ENCODE data around the gene TMEM258. TPM values are rescaled to one million over a fixed set of nuclear protein-coding genes. Genes with fewer than 3 reads are reported as not detected.

TMEM258 gene
- total and polyA plus RNA-seq, 9 of the 15 experiments (the other 6 are each of a cell fraction or from before 2014, with no cell fraction given) = 97.2 to 856 (median 231) TPM

DNA sequence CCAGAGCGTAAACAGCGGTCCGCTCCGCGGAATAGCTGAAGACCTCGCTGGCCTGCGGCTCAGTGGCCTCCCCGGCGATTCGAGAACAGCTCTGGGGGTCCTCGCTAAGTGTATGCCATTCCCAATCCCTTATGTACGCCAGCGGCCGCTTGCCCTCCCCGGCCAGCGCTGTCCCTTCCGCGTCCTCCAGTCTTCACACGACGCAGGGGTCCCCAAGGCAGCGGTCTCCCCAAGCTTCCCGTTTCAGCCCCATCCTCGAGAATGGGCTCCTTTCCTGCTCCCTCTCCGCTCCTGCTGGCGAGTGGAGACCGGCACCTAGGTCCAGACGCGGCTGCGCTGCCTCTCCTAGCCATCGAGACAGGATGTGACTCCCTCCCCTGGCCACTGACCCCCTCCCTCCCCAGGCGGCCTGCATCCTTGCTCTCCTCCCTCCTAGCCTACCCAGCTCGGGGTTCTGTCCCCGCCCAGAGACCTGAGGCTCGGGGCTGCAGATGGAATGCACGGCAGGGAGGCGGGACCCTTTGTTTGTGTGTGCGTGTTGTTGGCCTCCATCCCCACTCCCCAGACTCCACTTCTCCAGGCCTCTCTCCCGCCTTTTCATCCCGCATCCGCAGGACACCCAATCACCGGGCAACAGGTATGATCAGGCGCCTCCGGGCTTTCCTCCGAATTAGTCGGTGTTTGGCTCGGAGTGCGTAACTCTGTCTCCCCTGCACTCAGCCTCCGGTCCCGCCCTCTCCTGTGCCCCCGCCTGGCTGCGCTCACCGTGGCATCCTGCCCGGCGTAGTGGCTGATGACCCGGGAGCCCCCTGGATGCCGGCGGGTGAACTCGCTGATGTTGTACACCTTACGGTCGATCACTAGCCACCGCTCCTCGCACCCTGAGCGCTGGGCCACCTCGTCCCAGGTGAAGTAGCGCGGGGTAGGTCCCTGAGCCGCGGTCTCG, 23.7 kb upstream of the TMEM258 start (continued):
- TF ChIP-seq, protein P1, sequence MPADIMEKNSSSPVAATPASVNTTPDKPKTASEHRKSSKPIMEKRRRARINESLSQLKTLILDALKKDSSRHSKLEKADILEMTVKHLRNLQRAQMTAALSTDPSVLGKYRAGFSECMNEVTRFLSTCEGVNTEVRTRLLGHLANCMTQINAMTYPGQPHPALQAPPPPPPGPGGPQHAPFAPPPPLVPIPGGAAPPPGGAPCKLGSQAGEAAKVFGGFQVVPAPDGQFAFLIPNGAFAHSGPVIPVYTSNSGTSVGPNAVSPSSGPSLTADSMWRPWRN (IDR thresholded peaks at IDR 0.05; ENCODE audit: low read depth) = no peak
- TF ChIP-seq, protein P2, sequence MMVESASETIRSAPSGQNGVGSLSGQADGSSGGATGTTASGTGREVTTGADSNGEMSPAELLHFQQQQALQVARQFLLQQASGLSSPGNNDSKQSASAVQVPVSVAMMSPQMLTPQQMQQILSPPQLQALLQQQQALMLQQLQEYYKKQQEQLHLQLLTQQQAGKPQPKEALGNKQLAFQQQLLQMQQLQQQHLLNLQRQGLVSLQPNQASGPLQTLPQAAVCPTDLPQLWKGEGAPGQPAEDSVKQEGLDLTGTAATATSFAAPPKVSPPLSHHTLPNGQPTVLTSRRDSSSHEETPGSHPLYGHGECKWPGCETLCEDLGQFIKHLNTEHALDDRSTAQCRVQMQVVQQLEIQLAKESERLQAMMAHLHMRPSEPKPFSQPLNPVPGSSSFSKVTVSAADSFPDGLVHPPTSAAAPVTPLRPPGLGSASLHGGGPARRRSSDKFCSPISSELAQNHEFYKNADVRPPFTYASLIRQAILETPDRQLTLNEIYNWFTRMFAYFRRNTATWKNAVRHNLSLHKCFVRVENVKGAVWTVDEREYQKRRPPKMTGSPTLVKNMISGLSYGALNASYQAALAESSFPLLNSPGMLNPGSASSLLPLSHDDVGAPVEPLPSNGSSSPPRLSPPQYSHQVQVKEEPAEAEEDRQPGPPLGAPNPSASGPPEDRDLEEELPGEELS (CRISPR knock-in tag; IDR thresholded peaks at IDR 0.05; ENCODE audit: borderline replicate concordance) = peak; percentile 72; the same call in 1 of the 2 replicates
- TF ChIP-seq RBFOX2 (IDR thresholded peaks at IDR 0.05; ENCODE audit: low read depth, low read length) (peak; percentile 57; the same call in 1 of the 2 replicates), RFX1 (IDR thresholded peaks at IDR 0.05) (no peak), ZNF212 (CRISPR knock-in tag; IDR thresholded peaks at IDR 0.05) (no peak)
- TF ChIP-seq, protein P3, sequence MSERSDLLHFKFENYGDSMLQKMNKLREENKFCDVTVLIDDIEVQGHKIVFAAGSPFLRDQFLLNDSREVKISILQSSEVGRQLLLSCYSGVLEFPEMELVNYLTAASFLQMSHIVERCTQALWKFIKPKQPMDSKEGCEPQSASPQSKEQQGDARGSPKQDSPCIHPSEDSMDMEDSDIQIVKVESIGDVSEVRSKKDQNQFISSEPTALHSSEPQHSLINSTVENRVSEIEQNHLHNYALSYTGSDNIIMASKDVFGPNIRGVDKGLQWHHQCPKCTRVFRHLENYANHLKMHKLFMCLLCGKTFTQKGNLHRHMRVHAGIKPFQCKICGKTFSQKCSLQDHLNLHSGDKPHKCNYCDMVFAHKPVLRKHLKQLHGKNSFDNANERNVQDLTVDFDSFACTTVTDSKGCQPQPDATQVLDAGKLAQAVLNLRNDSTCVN (CRISPR knock-in tag; IDR thresholded peaks at IDR 0.05) = no peak
- TF ChIP-seq, protein P4, sequence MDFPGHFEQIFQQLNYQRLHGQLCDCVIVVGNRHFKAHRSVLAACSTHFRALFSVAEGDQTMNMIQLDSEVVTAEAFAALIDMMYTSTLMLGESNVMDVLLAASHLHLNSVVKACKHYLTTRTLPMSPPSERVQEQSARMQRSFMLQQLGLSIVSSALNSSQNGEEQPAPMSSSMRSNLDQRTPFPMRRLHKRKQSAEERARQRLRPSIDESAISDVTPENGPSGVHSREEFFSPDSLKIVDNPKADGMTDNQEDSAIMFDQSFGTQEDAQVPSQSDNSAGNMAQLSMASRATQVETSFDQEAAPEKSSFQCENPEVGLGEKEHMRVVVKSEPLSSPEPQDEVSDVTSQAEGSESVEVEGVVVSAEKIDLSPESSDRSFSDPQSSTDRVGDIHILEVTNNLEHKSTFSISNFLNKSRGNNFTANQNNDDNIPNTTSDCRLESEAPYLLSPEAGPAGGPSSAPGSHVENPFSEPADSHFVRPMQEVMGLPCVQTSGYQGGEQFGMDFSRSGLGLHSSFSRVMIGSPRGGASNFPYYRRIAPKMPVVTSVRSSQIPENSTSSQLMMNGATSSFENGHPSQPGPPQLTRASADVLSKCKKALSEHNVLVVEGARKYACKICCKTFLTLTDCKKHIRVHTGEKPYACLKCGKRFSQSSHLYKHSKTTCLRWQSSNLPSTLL (IDR thresholded peaks at IDR 0.05) = no peak
- TF ChIP-seq, protein P5, sequence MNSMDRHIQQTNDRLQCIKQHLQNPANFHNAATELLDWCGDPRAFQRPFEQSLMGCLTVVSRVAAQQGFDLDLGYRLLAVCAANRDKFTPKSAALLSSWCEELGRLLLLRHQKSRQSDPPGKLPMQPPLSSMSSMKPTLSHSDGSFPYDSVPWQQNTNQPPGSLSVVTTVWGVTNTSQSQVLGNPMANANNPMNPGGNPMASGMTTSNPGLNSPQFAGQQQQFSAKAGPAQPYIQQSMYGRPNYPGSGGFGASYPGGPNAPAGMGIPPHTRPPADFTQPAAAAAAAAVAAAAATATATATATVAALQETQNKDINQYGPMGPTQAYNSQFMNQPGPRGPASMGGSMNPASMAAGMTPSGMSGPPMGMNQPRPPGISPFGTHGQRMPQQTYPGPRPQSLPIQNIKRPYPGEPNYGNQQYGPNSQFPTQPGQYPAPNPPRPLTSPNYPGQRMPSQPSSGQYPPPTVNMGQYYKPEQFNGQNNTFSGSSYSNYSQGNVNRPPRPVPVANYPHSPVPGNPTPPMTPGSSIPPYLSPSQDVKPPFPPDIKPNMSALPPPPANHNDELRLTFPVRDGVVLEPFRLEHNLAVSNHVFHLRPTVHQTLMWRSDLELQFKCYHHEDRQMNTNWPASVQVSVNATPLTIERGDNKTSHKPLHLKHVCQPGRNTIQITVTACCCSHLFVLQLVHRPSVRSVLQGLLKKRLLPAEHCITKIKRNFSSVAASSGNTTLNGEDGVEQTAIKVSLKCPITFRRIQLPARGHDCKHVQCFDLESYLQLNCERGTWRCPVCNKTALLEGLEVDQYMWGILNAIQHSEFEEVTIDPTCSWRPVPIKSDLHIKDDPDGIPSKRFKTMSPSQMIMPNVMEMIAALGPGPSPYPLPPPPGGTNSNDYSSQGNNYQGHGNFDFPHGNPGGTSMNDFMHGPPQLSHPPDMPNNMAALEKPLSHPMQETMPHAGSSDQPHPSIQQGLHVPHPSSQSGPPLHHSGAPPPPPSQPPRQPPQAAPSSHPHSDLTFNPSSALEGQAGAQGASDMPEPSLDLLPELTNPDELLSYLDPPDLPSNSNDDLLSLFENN (IDR thresholded peaks at IDR 0.05; ENCODE audit: low read depth in 2 of 2, low read length in 2 of 2) = 0 out of 4 replicates have a peak, but pooled peaks of 1 of the 2 experiments have one; percentile 23
- TF ChIP-seq, protein P6, sequence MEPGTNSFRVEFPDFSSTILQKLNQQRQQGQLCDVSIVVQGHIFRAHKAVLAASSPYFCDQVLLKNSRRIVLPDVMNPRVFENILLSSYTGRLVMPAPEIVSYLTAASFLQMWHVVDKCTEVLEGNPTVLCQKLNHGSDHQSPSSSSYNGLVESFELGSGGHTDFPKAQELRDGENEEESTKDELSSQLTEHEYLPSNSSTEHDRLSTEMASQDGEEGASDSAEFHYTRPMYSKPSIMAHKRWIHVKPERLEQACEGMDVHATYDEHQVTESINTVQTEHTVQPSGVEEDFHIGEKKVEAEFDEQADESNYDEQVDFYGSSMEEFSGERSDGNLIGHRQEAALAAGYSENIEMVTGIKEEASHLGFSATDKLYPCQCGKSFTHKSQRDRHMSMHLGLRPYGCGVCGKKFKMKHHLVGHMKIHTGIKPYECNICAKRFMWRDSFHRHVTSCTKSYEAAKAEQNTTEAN (CRISPR knock-in tag; IDR thresholded peaks at IDR 0.05) = peak; percentile 67; the same call in 1 of the 2 replicates
- TF ChIP-seq, protein P7, sequence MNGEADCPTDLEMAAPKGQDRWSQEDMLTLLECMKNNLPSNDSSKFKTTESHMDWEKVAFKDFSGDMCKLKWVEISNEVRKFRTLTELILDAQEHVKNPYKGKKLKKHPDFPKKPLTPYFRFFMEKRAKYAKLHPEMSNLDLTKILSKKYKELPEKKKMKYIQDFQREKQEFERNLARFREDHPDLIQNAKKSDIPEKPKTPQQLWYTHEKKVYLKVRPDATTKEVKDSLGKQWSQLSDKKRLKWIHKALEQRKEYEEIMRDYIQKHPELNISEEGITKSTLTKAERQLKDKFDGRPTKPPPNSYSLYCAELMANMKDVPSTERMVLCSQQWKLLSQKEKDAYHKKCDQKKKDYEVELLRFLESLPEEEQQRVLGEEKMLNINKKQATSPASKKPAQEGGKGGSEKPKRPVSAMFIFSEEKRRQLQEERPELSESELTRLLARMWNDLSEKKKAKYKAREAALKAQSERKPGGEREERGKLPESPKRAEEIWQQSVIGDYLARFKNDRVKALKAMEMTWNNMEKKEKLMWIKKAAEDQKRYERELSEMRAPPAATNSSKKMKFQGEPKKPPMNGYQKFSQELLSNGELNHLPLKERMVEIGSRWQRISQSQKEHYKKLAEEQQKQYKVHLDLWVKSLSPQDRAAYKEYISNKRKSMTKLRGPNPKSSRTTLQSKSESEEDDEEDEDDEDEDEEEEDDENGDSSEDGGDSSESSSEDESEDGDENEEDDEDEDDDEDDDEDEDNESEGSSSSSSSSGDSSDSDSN (IDR thresholded peaks at IDR 0.05; ENCODE audit: borderline replicate concordance in 1 of 2, low read depth in 2 of 2, low read length in 2 of 2) = 0 out of 4 replicates have a peak, but pooled peaks of 1 of the 2 experiments have one; percentile 51

Measured in K562 (cell line).